Breast epithelium (tissue), 3 donors: Measurements from ENCODE around the gene SCGN.

Experiments used
- CTCF ChIP-seq, 3 donors: fragments of 450-650 bp; IDR thresholded peaks; one replicate each; pipeline ENCODE4 v1.5.1; 2016 to 2017; ENCODE audit warnings: antibody characterized with exemption in 3 of 3, mild to moderate bottlenecking in 3 of 3, moderate library complexity in 3 of 3
- POLR2A ChIP-seq: fragments of 450-650 bp; IDR thresholded peaks from one replicate; pipeline ENCODE4 v1.6.1; 2016; ENCODE audit warnings: antibody characterized with exemption, mild to moderate bottlenecking, moderate library complexity

GRCh38 chr6:25732468-25733198 lies 80.6 kb downstream of the SCGN start:
- TF ChIP-seq CTCF (IDR thresholded peaks at IDR 0.05) (no peak), POLR2A (no peak)
